Islet precursor cell (in vitro differentiated cells): ENCODE results near the gene CCDC13.

ENCODE experiments used
- DNase-seq: peaks from one replicate; pipeline ENCODE4 v3.0.0-alpha.2; 2018

The CCDC13 gene

DNA sequence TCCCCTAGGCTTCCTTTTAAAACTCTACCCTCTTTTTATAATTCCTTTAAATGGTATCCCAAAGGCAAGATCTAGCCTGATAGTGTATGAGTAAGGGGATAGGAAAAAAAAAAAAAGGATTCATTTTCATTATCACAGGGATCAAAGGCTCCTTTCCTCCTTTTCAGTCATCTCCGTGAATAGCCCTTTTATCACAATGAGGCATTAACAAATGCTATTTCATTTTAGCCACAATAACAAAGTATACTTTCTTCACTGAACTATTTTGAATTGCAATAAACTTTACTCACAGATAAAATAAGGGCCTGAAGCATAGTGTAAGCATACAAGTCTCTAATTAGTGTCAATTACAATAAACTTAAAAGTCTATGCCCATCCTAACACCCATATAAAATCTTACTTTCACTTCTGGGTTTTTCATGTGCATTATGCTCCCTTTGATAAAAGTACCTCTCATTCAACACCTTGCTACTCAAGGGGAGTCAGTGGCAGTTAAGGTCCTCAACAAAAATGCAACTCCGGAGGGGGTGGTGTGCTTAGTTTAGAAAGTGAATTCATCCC, 22.6 kb upstream of the CCDC13 start:
- no peak for DNase-seq

DNA sequence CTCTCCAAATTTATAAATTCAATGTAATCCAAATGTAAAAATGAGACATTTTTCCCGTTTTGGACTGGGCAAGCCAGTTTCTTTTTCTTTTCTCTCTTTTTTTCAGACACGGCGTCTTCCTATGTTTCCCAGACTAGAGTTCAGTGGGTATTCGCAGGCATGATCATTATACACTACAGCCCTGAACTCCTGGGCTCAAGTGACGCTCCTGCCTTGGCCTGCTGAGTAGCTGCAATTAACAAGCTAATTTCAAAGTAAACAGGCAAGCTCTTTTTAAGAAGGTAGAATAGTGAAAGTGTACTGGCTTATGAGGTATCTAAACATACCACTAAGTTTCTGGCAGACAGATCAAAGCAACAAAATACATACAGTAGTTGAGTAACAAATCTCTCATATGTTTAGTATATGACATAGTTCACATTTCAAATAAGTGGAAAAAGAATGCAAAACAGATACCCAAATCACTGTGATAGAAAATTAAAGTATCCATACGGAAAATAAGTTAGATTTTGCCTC, 17.7 kb upstream of the CCDC13 start:
- DNase-seq: no peak

DNA sequence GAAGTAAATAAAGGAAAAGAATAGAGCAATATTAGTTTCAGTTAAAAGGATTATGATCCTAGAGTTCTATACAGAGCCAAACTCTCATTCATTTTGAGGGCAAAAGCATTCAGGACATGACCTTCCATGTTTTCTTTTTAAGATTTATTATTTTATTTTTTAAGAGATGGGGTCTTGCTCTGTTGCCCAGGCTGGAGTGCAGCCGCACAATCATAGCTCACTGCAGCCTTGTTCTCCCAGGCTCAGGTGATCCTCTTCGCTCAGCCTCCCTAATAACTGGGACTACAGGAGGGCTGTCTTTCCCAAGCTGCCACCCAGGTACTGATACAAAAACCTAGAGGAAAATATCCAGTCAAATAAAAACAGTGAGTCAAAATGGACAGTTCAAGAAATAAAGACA, 13.6 kb upstream of the CCDC13 start:
- DNase-seq: no peak

DNA sequence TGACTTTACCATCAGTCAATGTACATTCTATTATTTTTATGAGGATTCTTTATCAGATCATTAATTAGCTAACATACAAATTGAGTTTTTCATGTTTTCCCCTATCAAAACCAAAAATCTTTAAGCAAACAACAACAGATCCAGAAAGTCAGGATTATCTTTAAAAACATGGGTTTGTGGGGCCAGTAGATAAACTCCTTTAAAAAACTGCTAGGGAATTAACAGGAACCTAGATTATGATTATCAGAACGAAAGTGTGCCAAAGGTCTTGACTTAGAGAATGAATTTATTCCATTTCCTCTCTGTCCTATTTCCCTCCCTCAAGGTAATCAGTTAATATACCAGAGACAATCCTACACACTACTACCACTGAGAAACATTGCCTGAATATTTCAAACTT, 13.2 kb upstream of the CCDC13 start:
- DNase-seq: no peak

DNA sequence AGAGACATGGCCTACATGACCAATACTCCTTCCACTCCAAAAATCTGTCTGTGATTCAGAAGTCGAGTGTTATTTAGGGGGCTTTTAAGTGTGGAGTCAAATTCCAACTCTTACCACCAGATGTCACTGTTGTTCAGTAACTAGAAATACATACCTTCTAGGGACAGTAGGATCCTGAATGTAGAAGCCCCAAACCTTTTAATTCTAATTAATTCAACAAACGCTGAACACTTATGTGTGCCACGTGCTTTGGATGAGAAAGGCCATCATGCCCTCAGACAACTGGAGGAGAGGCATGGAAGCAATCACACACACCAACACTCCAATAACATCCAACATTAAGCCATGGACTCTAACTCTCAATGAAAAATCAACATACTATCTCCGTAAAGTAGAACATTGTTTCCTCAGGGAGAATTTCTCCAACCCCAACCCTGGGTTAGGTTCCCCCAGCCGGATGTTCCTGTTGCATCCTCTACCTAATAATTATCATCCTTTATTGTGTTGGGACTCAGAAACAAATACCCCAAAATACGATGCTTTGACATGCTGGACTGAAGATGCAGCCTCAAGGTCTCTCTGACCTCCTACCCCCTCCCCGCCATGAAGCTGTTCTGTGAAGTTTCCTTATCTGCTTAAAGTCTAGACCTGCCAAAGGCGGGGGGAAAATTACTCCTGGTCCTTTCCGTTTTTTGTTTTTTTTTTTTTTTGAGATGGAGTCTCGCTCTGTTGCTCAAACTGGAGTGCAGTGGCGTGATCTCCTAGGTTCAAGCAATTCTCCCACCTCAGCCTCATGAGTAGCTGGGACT, 8.0 kb upstream of the CCDC13 start:
- DNase-seq: no peak

DNA sequence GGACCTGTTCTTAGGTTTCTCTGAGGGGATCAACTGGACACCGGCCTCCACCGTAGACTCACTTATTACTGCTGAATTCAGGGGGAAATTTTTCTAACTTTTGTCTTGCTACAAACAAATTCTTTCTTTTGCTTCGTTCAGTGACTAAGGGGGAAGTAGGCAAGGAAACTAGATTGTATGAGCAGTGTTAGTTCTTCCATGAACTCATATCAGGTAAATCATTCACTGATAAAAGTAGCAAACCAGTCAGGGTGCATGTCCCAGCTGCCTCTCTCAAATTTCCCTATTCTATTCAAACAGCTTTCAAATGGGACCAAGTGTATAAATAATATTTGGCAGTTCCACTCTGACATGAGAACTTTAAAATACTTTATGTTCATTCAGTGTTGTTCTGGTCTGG, 7.3 kb upstream of the CCDC13 start:
- no peak for DNase-seq

DNA sequence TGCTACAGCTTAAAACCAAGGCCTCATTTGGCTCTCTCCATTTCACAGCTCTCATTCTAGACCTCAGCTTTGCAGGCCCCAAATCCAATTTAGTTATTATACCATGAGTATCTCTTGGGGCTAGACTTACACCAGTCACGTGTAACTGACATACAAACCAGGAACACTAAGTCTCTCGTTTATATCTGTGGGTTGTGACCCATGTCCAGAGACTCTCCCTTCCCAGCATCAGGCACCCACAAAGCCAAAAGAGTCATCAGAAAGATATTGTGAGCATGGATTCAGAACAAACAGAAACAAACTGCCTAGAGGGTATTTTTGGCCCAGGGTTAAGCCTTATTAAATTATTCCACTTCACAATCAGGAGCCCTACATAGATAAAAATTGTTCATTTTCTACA, 5.6 kb upstream of the CCDC13 start:
- DNase-seq: no peak

DNA sequence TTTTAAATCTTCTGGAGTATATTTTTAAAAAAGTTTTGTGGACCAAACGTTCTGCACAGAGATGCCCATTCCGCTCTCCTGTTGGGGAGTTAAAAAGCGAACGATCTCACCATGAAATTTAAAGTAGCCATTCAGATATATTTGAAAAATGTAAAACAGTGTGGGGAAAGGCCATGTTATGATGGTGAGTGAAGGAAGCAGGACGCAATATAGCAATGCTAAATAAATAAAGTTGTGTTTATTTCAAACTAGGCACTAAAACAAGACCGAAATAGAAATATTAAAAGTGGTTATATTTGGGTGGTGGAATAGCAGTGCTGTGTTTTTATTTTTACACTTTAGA, 327 bp upstream of the CCDC13 start:
- no peak for DNase-seq

DNA sequence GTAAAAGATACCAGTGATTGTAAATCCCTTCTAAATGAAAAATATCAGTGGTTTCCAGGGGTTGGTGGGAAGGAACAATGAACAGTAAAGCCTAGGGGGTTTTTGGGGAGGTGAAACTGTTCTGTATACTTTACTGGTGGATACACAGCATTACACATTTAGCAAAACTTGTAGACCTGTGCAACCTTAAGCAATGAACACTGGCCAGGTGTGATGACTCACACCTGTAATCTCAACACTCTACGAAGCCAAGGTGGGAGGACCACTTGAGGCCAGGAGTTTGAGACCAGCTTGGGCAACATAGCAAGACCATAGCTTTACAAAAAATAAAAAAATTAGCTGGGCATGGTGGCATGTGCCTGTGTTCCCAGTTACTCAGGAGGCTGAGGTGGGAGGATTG, 1.8 kb downstream of the CCDC13 start:
- no peak for DNase-seq

DNA sequence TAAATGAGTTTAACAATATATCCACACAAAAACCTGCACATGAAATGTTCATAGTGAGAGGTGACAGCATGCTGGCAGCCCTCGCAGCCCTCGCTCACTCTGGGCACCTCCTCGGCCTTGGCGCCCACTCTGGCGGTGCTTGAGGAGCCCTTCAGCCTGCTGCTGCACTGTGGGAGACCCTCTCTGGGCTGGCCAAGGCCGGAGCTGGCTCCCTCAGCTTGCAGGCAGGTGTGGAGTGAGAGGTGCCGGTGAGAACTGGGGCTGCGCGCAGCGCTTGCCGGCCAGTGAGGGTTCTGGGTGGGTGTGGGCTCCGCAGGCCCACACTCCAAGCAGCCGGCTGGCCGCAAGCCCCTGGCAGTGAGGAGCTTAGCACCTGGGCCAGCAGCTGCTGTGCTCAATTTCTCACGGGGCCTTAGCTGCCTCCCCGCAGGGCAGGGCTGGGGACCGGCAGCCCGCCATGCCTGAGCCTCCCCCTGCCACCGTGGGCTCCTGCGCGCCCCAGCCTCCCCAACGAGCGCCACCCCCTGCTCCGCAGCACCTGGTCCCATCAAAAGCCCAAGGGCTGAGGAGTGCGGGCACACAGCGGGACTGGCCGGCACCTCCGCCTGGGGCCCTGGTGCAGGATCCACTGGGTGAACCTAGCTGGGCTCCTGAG, 3.4 kb downstream of the CCDC13 start:
- DNase-seq: no peak

DNA sequence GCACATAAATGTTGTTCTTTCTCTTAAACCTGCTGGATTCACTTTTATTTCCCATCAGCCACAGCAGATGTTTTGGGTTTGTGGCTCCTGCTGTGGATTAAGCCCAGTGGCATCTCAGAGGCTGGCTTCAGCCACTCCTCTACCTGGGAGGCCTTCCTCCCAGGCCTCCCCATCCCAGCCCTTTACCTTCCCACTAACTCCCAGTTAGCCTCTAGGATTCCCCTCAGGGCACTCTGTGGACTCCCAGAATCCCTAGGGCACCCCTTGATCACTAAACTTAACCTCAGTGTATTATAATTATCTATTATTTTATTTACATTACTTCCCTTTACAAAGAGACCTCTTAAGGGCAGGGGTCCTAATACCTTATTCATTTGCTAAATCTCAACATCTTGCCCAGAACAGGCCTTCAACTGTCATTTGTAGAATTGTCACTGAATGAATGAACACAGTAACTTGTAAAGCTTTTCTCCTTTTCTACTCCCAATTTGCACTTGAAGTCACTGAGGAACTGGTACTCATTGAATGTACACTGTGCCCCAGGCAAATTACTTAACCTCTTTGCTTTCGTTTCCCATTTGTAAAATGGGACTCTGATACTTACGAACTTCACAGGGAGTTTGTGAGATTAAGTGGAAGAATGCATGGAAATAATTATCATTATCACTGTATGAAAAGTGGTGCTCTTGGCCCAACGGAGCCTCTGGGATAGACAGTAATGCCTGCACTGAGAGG, 8.3 kb downstream of the CCDC13 start:
- DNase-seq: no peak

DNA sequence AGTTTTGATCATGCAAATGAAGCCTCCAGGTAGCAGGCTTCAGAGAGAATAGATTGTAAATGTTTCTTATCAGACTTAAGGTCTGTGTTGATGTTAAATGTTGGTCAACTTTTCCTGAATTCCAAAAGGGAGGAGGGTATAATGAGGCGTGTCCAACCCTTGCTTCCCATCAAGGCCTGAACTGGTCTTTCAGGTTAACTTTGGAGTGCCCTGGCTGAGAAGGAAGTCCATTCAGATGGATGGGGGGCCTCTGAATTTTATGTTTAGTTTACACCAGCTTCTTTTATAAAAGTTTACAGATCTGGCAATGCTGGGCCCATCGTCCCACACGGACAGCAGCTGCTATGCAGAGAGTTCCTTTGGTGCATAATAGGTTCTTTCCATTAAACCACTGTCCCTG, 8.9 kb downstream of the CCDC13 start:
- DNase-seq: no peak

DNA sequence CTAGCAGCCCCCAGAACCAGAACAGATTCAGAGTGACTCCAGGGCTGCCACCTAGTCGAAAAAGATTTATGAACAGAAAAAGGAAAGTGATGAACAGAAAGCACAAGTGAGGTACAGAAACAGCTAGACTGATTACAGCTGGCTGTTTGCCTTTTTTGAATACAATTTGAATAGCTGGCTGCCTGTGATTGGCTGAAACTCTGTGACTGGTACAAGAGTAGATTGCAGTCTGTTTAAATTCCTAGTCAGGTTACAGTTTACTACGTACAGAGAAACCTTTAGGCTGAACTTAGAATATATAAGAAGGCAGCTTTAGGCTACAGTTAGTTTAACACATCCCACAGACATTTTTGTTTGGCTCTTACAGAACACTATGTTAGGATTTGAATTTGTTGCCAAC, 10.0 kb downstream of the CCDC13 start:
- DNase-seq: no peak

DNA sequence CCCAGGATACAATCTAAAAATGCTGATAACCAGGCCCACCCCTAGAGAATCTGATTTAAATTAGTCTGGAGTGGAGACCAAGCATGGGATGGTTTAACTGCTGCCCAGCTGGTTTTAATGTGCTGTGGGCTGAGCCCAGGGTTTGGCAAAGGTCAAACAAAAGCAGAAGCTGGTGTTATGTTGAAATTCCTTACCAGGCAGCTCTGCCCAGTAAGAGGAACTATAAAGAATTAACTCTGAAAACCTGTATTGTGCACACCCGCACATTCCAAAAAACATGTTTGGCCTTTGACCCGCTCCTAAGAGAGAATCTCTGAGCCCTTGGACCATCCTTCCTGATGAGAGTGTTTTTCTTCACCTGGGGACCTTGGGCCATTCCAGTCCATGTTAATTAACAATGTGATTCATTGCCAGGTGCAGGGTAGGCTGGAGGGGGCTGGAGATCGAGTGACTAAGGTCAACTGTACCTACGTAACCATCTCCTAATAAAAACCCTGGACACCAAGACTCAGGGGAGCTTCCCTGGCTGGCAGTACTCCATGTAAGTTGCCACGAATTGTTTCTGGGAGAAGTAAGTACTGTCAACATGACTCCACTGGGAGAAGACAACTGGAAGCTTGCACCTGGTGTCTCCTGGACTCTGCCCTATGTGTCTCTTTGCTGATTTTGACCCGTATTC, 10.9 kb downstream of the CCDC13 start:
- no peak for DNase-seq

DNA sequence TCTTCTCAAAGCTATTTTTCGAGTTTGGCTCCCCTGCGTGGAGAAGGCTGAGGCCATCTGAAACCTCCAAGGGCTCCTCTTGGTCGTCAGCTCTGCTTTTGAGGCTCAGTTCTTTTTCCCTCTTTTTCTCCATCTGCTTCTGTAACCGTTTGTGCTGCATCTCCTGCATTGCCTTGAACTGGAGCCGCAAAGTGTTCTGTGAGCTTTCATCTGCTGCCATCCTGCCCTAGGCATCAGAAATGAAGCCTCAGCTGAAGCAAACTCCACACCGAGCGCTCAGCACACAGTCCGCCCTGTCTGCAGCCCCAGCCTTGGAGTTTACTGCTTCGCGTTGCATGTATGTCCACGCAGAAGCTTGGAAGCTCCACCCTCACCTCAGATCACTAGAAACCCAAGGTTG, 14.9 kb downstream of the CCDC13 start:
- no peak for DNase-seq

DNA sequence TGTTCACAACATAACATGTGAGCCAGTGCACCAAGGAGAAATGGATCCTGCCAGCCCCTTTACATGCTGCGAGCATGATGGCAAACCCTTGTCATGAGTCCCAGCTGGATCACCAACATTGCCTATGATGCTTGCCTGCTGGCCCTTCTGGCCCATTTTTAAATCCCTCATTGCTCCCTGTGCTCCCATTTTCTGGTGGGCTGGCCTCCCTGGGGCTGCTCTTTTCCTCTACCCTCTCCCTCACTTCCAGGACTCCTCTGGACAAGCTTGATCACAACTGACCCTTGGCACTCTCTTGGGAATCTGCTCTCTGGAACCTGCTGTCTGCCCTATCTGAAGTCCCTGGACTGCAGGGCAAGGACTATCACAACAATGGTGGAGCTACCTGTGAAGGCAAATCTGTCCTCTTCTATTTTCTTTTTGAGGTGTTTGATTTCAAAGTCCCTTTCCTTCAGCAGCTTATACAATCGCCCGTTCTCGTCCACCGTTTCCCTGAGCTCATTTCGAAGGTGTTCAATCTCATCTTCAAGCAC, 16.3 kb downstream of the CCDC13 start:
- DNase-seq: peak; percentile 19

DNA sequence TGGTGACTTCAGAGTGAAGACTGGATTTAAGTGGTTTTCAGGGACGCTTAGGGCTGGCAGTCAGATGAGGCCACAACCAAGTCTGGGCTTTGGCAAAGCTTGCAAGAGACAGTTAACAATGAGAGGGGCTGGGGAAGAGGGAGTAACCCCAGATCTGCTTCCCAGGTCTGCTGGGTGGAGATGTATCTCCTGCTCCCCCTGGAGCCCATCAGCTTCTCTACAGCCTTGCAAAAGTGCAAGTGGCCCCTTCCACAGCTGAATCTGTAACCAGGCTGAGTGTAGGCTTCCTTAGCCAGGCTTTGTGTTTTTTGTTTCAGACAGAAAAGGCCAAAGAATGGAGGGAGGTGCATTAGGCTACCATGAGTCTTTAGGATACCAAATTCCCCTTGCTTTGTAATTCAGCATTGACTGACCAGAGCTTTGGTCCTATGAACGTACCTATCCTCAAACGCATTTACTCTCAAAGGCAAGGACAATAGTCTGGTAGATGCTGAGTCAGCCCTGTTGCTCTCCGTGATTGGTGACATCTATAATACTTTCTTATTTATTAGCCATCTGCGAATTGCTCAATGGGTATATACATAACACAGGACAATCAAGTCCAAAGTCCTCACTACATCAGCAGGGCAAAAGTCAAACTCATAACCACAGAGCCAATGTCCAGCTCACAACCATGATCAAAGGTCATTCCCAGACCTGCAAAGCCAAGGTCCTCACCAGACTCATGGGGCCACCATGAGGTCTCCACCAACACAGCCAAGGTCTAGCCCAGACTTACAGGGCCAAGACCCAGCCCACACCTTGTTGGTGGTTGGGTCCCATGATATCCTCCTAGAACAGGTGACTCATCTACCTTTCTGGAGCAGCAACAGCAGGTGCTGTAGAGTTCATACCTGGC, 17.1 kb downstream of the CCDC13 start:
- DNase-seq: peak; percentile 64

DNA sequence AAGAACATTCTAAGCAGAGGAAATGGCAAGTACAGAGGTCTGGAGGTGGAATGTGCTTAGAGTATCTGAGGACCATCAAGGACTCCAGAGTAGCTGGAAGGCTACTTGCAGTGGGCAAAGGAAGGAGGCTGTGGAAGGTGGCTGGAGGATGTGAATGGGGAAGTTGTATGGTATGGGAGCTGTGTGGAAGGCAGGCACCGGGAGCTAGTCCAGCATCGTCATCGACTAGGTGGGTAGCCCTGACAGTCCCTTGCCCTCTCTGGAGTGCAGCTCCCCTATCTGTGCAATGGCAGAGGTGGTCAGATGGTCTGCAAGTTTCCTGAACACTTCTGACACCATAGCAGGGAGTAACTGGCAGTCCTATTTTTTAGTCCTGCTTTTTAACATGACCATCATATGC, 19.3 kb downstream of the CCDC13 start:
- peak; percentile 29 for DNase-seq

DNA sequence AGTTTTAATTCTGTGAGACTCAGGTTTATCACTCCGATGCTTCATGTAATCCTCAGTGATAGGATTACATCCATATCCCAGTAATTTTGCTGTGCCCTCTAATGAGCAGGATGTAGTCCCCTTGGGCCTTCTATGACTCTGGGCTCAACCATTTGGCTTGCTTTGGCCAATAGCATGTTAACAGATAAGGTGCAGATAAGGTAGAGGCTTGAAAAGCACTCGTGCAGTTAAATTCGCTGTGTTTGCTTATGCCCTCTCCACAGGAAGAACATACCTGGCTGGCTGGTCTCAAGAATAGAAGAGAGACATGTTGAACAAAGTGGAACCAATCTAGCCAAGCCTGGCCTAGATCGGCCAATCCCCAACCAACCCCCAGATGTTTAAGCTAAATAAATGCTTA, 20.1 kb downstream of the CCDC13 start:
- peak; percentile 29 for DNase-seq

DNA sequence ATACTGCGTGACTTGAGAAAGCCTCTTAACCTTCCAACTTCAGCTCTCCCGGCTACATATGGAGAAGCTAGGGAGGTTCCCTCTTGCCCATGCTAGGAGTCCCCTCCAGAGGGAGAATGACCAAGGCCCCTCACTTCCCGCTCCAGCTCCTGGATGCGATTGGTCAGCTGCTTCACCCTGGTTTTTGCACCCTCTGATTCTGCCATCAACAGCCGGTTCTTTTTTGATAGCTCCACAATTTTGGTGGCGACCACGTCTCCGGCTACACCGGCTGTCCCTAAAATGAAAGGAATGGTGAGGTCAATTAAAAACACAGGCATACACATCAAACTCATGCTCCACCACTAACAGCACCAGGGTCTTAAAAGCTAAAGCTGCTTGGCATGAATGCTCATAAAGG, 20.6 kb downstream of the CCDC13 start:
- DNase-seq: peak; percentile 23

DNA sequence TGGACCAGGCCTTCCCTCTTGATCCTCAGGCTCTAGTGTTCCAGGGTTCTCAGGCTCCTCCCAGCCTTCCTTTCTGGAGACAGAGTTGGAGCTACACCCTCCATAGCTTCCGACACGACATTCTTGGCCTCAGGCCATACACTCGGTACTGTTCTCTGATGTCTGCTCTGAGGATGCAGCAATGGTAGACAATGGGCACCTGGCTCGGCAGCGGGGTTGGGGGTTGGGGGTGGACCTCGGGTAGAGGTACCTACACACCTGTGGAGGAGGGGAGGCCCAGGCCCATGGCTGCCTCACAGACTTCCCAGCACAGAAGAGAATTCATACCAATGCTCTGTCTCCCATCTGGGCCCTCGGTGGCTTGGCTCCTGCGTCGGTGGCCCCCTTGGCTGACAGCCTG, 21.4 kb downstream of the CCDC13 start:
- peak; percentile 49 for DNase-seq

DNA sequence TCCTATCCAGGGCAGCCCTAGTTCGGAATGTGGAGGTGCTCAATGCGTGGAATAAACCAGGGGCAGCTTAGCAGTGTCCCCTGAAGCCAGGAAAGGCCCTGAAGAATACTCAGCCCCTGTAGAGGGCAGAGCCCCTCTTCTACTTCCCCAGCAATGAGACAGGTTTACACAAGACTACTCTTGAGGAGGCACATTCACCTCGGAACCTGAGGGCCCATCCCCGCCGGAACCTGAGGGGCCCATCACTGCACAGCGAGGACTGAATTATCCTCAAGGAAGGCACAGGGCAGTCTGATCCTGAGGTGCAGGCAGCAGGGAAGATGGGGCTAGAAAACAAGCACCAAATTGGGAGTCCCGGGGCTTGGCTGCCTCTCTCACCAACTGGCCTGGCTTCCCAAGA, 22.2 kb downstream of the CCDC13 start:
- peak; percentile 39 for DNase-seq
